Chondrocyte (in vitro differentiated cells): ENCODE results near the gene ANKRD39. TPM values are rescaled to one million over a fixed set of nuclear protein-coding genes. Genes with fewer than 3 reads are reported as not detected.

Experiments
- DNase-seq: peaks from one replicate; pipeline ENCODE4 v3.0.0; 2021; ENCODE audit warnings: mixed read lengths, low spot score
- H3K27ac Mint-ChIP-seq: one replicate; pipeline ENCODE4 v1.8.0; 2021; ENCODE audit warnings: mild to moderate bottlenecking, moderate library complexity, mixed read lengths; ENCODE audit not compliant: unreplicated experiment
- H3K27me3 Mint-ChIP-seq: 2 replicates; pipeline ENCODE4 v1.8.0; 2021; ENCODE audit warnings: low read depth, mixed read lengths
- H3K36me3 Mint-ChIP-seq: 2 replicates; pipeline ENCODE4 v1.8.0; 2021; ENCODE audit warnings: low read depth, mixed read lengths
- H3K4me1 Mint-ChIP-seq: 2 replicates; pipeline ENCODE4 v1.8.0; 2021; ENCODE audit warnings: low read depth, mild to moderate bottlenecking, mixed read lengths
- H3K4me3 Mint-ChIP-seq: one replicate; pipeline ENCODE4 v1.8.0; 2021; ENCODE audit warnings: mild to moderate bottlenecking, moderate library complexity, mixed read lengths; ENCODE audit not compliant: unreplicated experiment
- H3K9me3 Mint-ChIP-seq: 2 replicates; pipeline ENCODE4 v1.8.0; 2021; ENCODE audit warnings: low read depth, mixed read lengths
- total RNA-seq: library from RNA; stranded (reverse); gene quantifications from 3 replicates; pipeline ENCODE4 v1.2.1, GENCODE V29; 2021
- TF ChIP-seq, protein P1 (sequence below): fragments of 200-600 bp; sonication (generic); IDR thresholded peaks from 2 replicates; pipeline ENCODE4 v1.5.0; 2021; ENCODE audit warnings: antibody characterized with exemption, mild to moderate bottlenecking, moderate library complexity

Gene ANKRD39
- total RNA-seq, 1 donor from 2014 or later = 7.9 TPM

DNA sequence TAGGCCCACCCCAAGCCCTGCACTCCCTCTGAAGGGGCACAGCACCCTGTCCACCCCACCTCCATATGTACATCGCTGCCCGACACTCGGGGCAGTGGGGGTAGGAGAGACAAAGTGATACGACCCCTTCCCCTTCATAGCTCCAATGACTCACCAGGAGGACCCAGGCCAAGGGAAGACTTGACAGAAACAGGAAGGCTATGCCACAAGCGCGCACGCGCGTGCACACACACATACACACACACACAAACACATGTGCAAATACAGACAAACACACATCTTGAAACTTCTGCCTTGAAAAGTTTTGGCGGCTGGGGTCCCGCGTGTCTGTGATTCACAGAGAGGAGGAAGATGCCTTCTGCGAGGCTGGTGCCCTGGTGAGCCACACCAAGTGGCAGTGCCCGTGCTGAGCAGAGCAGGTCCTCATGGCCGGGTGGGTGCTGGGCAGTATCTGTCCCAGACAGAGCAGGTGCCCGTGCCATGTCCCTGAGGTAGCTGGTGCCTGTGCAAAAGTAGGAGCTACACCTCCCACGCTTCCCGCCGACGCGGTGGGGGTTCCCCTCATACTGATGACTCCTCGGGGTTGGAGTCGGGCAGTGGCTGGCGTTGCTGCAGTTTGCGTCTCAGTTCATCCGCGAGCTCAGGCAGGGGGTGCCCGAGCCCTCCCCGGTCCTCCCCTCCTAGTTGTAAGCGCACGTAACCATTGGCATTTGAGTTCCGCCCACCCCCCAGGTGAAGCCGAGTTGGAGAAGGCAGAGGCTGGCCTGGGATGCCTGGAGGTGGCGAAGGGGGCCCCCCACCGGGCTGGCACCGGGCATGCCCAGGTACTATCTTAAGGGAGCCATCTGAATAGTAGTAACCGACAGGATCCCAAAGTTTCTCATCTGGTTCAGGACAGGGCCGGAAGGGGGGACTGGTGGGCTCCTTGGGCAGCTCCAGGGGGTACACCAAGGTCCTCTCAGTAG, 2.5 kb upstream of the ANKRD39 start:
- DNase-seq = no peak
- no peak overlapping the region for H3K4me3 Mint-ChIP-seq
- peaks cover 17% of the 10 kb centered on the region for H3K36me3 Mint-ChIP-seq
- TF ChIP-seq, protein P1, sequence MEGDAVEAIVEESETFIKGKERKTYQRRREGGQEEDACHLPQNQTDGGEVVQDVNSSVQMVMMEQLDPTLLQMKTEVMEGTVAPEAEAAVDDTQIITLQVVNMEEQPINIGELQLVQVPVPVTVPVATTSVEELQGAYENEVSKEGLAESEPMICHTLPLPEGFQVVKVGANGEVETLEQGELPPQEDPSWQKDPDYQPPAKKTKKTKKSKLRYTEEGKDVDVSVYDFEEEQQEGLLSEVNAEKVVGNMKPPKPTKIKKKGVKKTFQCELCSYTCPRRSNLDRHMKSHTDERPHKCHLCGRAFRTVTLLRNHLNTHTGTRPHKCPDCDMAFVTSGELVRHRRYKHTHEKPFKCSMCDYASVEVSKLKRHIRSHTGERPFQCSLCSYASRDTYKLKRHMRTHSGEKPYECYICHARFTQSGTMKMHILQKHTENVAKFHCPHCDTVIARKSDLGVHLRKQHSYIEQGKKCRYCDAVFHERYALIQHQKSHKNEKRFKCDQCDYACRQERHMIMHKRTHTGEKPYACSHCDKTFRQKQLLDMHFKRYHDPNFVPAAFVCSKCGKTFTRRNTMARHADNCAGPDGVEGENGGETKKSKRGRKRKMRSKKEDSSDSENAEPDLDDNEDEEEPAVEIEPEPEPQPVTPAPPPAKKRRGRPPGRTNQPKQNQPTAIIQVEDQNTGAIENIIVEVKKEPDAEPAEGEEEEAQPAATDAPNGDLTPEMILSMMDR = no peak
- H3K27ac Mint-ChIP-seq = peak overlapping the region; percentile 14
- no peaks in the 10 kb centered on the region for H3K9me3 Mint-ChIP-seq
- H3K4me1 Mint-ChIP-seq = peaks cover 30% of the 10 kb centered on the region
- H3K27me3 Mint-ChIP-seq = no peaks in the 10 kb centered on the region

DNA sequence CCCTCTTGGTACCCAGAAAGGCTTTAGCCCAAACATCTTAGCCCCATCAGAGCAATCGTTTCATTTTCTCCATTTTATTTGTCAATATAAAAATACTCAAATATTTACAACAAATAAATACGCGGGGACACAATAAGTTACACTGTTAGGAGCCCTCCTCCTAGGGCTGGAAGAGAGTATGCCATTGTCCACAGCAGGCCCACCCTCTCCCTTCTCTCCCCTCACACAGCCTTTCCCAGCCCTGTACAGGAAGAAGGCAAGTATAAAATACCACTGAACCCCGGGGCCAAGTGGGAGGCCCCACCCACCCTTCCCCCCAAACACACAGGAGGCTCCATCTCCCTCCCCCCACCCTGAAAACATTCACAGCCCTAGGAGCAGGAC, 1.9 kb upstream of the ANKRD39 start:
- Mint-ChIP-seq H3K4me3 (peak overlapping the region; percentile 72), H3K9me3 (no peaks in the 10 kb centered on the region), H3K27me3 (no peaks in the 10 kb centered on the region), H3K36me3 (peaks cover 17% of the 10 kb centered on the region), H3K4me1 (peaks cover 30% of the 10 kb centered on the region), H3K27ac (peak overlapping the region; percentile 83)
- TF ChIP-seq, protein P1 = no peak
- DNase-seq = no peak

- H3K4me3 Mint-ChIP-seq = peak overlapping the region; percentile 72
- H3K27me3 Mint-ChIP-seq = no peaks in the 10 kb centered on the region
- TF ChIP-seq, protein P1 = no peak
- no peaks in the 10 kb centered on the region for H3K9me3 Mint-ChIP-seq
- peaks cover 30% of the 10 kb centered on the region for H3K4me1 Mint-ChIP-seq
- DNase-seq = no peak
- peak overlapping the region; percentile 83 for H3K27ac Mint-ChIP-seq
- H3K36me3 Mint-ChIP-seq = peaks cover 17% of the 10 kb centered on the region
These were observed 1.4 kb upstream of the ANKRD39 start for GRCh38 chr2:96859099-96859649.

DNA sequence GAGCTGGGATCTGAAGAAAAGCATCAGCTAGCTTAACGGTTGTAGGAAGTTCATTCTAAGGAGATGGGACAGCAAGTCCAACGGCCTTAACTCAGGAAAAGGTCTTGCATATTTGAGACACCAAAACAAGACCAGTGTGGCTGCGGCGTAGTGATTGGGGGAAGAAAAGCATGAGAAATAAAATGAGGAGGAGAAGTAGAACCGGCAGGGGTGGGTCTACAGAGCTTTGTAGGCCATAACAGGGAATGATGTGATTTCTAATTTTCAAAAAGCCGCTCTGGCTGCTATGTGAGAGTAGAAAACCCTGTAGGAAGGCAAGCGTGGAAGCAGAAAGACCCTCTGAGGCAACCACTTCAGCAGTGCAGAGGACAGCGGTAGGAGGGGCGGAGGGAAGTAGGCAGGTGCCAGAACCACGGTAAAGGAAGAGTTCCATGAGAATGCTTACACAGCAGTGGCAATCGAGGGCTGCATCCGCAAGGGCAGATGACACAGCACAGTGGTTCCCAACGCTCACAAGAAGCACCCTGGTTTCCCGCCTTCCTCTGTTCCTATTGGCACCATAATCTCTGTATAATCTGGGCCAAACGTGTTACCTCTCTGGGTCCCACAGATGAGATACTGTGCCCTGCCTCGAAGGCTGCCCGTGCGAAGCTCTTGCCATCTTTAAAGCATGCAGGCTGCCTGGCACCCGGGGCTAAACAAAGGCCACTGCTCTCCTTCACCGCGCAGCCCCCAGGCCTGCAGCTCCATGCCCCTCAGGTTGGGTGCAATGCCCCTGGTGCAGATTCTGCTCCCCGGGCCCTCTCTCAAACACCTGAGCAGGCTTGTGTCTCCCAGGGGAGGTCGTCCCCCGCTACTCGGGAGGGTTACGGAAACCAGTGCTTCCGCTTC, 795 bp downstream of the ANKRD39 start:
- Mint-ChIP-seq H3K27me3 (no peaks in the 10 kb centered on the region), H3K27ac (peak overlapping the region; percentile 76), H3K4me1 (peaks cover 30% of the 10 kb centered on the region), H3K36me3 (peaks cover 14% of the 10 kb centered on the region), H3K9me3 (no peaks in the 10 kb centered on the region), H3K4me3 (peak overlapping the region; percentile 81)
- DNase-seq = no peak
- TF ChIP-seq, protein P1 = no peak

- H3K9me3 Mint-ChIP-seq = no peaks in the 10 kb centered on the region
- H3K4me1 Mint-ChIP-seq = peaks cover 12% of the 10 kb centered on the region
- no peaks in the 10 kb centered on the region for H3K27me3 Mint-ChIP-seq
- no peak overlapping the region for H3K27ac Mint-ChIP-seq
- TF ChIP-seq, protein P1 = no peak
- DNase-seq = no peak
- H3K36me3 Mint-ChIP-seq = peaks cover 8% of the 10 kb centered on the region
- H3K4me3 Mint-ChIP-seq = no peak overlapping the region
These were observed 4.5 kb downstream of the ANKRD39 start for GRCh38 chr2:96853321-96853720.
